Adrenal gland (tissue), 12 donors: Measurements from ENCODE around the gene FAU. TPM values are rescaled to one million over a fixed set of nuclear protein-coding genes. Genes with fewer than 3 reads are reported as not detected.

Source experiments
- DNase-seq, 7 donors: peaks; one replicate each; pipeline ENCODE4 v3.0.0-alpha.2; 2019 to 2020
- H3K27ac ChIP-seq, 5 donors: fragments of 200-600 bp; sonication (generic) in 4 of 5; 1 replicate in 3 of 5; 2 replicates in 2 of 5; pipeline versions ENCODE4 v1.5.1 to v1.8.0; 2016 to 2020; ENCODE audit warnings: mild to moderate bottlenecking in 1 of 5
- H3K27me3 ChIP-seq: fragments of 200-600 bp; 2 replicates; pipeline ENCODE4 v1.8.0; 2021
- H3K36me3 ChIP-seq, 2 donors: fragments of 200-600 bp; replicated peaks in 1 of 2; 1 replicate in 1 of 2; 2 replicates in 1 of 2; pipeline versions ENCODE4 v1.5.1 to v1.8.0; 2018 to 2022
- H3K4me1 ChIP-seq, 2 donors: fragments of 200-600 bp; replicated peaks in 1 of 2; 1 replicate in 1 of 2; 2 replicates in 1 of 2; pipeline versions ENCODE4 v1.5.1 to v1.8.0; 2018 to 2021
- H3K4me3 ChIP-seq, 4 donors: fragments of 200-600 bp; sonication (generic) in 3 of 4; one replicate each; pipeline ENCODE4 v1.5.1; 2016 to 2018
- H3K9me3 ChIP-seq, 3 donors: fragments of 200-600 bp; sonication (generic) in 1 of 3; replicated peaks in 1 of 3; 1 replicate in 2 of 3; 2 replicates in 1 of 3; pipeline versions ENCODE4 v1.5.1 to v1.8.0; 2016 to 2021
- CTCF ChIP-seq, 6 experiments: fragments of 450-650 bp in 4 of 6; fragments of 200-600 bp in 2 of 6; sonication (generic) in 1 of 6; IDR thresholded peaks; 1 replicate in 5 of 6; 2 replicates in 1 of 6; pipeline versions ENCODE4 v1.5.1 to v1.8.0; 2016 to 2021; ENCODE audit warnings: antibody characterized with exemption in 6 of 6, mild to moderate bottlenecking in 2 of 6, moderate library complexity in 1 of 6
- POLR2A ChIP-seq, 2 donors: fragments of 450-650 bp; IDR thresholded peaks; one replicate each; pipeline ENCODE4 v1.6.1; 2017; ENCODE audit warnings: antibody characterized with exemption in 2 of 2, mild to moderate bottlenecking in 2 of 2, moderate library complexity in 1 of 2
- WGBS, 4 donors: extraction: QIAGEN DNeasy Blood & Tissue Kit in 2 of 4; methylation state at CpG; one replicate each; pipeline versions ENCODE4 v1.1.5 to v1.1.7; 2013 to 2017; 5-methylcytosine and 5-hydroxymethylcytosine counted together
- intact Hi-C, 2 donors: fragments of 100-400 bp; cut with DNase I; formaldehyde crosslinking; loops; one replicate each; pipeline versions ENCODE4 v1.14.1 to v1.15.0; 2022 to 2023
- polyA plus RNA-seq, 3 donors: library from polyadenylated mRNA; stranded (reverse); fragments of 200-250 nt in 2 of 3; fragments of 350-450 nt in 1 of 3; fragmentation: Illumina TruSeq in 1 of 3; extraction: RNeasy Lipid Tissue Mini Kit (QIAGEN cat#74804) in 1 of 3; gene quantifications; one replicate each; pipeline ENCODE4 v1.2.3, GENCODE V29; 2013 to 2014
- total RNA-seq, 9 donors: library from RNA; depleted of rRNA in 4 of 9; stranded (reverse); fragments of >200 nt in 4 of 9; fragments of 120-200 nt in 1 of 9; fragmentation: NEBNext Ultra II Directional in 1 of 9; extraction: Animal tissue kit (Norgen Biotek cat#: 25700) in 1 of 9; gene quantifications; one replicate each; pipeline versions ENCODE4 v1.1.0 to v1.2.4, GENCODE V29; 2013 to 2023
- donor health status: healthy with polysubstance abuse.
- donor health status: Bipolar disorder and iron deficiency.
- donor health status: DM: yes; HTN: yes; CAD: no.
- donor health status: DM: no; HTN: no; CAD: no.
- donor health status: DM: no; HTN: no; CAD: no.
- donor health status: DM: yes; HTN: yes; CAD: no.

The FAU gene
- total and polyA plus RNA-seq, 12 donors: 361 to 2,488 (median 1,029) TPM

DNA sequence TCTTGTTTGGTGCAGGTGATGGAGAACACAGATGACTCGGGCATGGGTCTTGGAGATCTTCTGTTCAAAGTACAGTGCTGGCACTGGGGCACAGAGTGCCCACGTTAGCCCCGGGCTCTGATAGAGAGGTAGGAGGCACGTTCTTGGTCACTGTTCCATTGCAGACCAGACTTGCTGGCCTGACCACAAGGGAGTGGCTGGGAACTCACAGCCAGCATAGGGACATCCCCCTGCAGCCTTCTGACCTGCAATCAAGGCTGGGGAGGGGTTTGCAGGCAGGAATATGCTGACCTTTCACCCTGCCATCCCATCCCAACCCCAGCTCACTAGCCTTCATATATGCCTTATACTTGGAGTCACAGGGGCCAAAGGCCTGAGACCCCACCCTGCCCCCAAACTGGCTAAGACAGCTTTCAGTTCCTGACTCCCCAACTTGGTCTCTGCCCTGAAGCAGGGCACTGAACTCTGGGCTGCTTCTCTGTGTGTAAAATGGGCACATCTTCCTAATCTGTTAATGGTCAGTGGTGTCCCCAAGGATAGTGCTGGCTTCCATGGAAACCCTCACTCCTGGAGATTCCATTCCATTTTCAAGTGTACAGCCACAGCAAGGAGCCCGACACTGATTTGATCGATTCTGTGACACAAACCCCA, 4.8 kb upstream of the FAU start:
- Histone ChIP-seq H3K9me3 (no peaks in the 10 kb centered on the region), H3K36me3 (peaks cover 0 to 75% of the 10 kb centered on the region in 2 donors), H3K4me3 (no peak overlapping the region), H3K4me1 (peaks cover 10 to 21% of the 10 kb centered on the region in 2 donors), H3K27me3 (no peaks in the 10 kb centered on the region), H3K27ac (no peak overlapping the region)
- intact Hi-C loops: no loop called here
- WGBS, 4 donors: 76 to 87% (median 80%) methylated on average over 6 of the region's 6 CpGs
- peak in 4 of 7 donors; percentile 6 to 50 (median 17) for DNase-seq
- TF ChIP-seq POLR2A (IDR thresholded peaks at IDR 0.05) (no peak), CTCF (IDR thresholded peaks at IDR 0.05) (no peak)

DNA sequence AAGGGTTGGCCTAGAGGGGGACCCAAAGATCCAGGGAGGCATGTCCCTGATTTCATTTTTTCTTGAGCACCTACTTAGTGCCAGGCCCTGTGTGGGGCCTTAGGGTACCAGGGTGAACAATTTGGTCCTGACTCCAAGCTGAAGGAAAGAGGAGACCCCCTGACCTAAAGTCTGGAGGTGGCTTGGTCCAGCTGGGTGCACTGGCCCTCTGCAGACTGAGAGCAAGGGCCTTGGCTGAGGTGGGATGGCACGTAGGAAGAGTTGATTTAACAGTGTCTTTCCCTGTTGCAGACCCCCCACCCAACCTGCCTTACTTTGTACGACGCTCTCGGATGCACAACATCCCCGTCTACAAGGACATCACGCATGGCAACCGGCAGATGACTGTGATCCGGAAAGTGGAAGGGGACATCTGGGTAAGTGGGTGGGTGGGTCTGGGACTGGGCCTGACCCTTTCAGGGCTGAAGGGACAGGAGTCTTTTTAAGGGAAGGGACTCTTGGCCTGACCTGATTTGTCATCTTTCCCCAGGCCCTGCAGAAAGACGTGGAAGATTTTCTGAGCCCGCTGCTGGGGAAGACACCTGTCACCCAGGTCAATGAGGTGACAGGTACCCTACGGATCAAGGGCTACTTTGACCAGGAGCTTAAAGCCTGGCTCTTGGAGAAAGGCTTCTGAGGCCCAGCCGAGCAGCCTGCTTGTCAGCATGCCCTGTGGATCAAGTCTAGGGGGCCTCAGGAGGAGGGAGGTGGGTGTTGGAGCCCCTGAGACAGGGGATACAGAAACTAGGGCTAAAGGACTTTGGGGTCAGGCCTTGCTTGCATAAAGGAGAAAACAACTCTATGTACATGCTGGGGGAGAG, 3.5 kb upstream of the FAU start:
- intact Hi-C loops: no loop called here
- 83 to 87% (median 86%) methylated on average over 9 to 12 of the region's 12 CpGs for WGBS, 4 donors

GRCh38 chr11:65124480-65125196, 2.7 kb upstream of the FAU start:
- TF ChIP-seq POLR2A (IDR thresholded peaks at IDR 0.05): no peak
- TF ChIP-seq CTCF (IDR thresholded peaks at IDR 0.05): no peak
- Histone ChIP-seq H3K4me3 (no peak overlapping the region), H3K27me3 (no peaks in the 10 kb centered on the region), H3K4me1 (peaks cover 16 to 30% of the 10 kb centered on the region in 2 donors), H3K27ac (peak overlapping the region in 2 of 5 donors; percentile 6 to 94), H3K9me3 (no peaks in the 10 kb centered on the region), H3K36me3 (peaks cover 0 to 66% of the 10 kb centered on the region in 2 donors)
- intact Hi-C loops: no loop called here
- 87 to 93% (median 92%) methylated on average over 4 to 5 of the region's 5 CpGs for WGBS, 4 donors
- peak in 5 of 7 donors; percentile 8 to 51 (median 13) for DNase-seq

More for the DNA sequence above, 3.5 kb upstream of the FAU start:
- peaks cover 0 to 66% of the 10 kb centered on the region in 2 donors for H3K36me3 ChIP-seq
- H3K4me3 ChIP-seq: no peak overlapping the region
- TF ChIP-seq CTCF (IDR thresholded peaks at IDR 0.05): no peak
- no peak for TF ChIP-seq POLR2A (IDR thresholded peaks at IDR 0.05)
- no peak overlapping the region for H3K27ac ChIP-seq
- H3K9me3 ChIP-seq: no peaks in the 10 kb centered on the region
- DNase-seq: peak in 4 of 7 donors; percentile 4 to 51 (median 13)
- peaks cover 16 to 30% of the 10 kb centered on the region in 2 donors for H3K4me1 ChIP-seq
- no peaks in the 10 kb centered on the region for H3K27me3 ChIP-seq

GRCh38 chr11:65121447-65121864, 478 bp downstream of the FAU start:
- H3K27ac ChIP-seq: peak overlapping the region; percentile 69 to 97 (median 94)
- H3K4me3 ChIP-seq: peak overlapping the region; percentile 17 to 97 (median 74)
- TF ChIP-seq POLR2A (IDR thresholded peaks at IDR 0.05) (no peak), CTCF (IDR thresholded peaks at IDR 0.05) (peak in 2 of 6 experiments; percentile 11 to 16)
- DNase-seq: peak; percentile 51 to 82 (median 65)
- intact Hi-C loops: no loop called here
- 1 to 2% (median 1%) methylated on average over 18 to 22 of the region's 22 CpGs for WGBS, 4 donors
- H3K27me3 ChIP-seq: no peaks in the 10 kb centered on the region
- H3K4me1 ChIP-seq: peaks cover 19 to 25% of the 10 kb centered on the region in 2 donors
- H3K9me3 ChIP-seq: no peaks in the 10 kb centered on the region
- peaks cover 0 to 45% of the 10 kb centered on the region in 2 donors for H3K36me3 ChIP-seq
